Measurements from ENCODE around the gene STEAP2.

- TF ChIP-seq CTCF (conservative IDR thresholded peaks at IDR 0.05; ENCODE audit: low read length): no peak
- TF ChIP-seq EZH2phosphoT487 (IDR thresholded peaks at IDR 0.05; ENCODE audit: borderline replicate concordance, low read depth, low read length): no peak
Observed at GRCh38 chr7:90181485-90181884, 30.1 kb upstream of the STEAP2 start.
